LNCaP clone FGC (cell line): Measurements from ENCODE around the gene KDF1.

Experiments used
- DNase-seq: peaks from one replicate; pipeline ENCODE4 v3.0.0-alpha.2; 2011; ENCODE audit warnings: low read depth
- H3K4me3 ChIP-seq: 2 replicates; pipeline ENCODE4 v1.5.1; 2011; ENCODE audit warnings: mild to moderate bottlenecking, low read depth, low read length, control low read depth
- TF ChIP-seq, protein P1 (sequence below): IDR thresholded peaks from 2 replicates; pipeline ENCODE4 v1.5.1; 2012; ENCODE audit warnings: mild to moderate bottlenecking; ENCODE audit not compliant: control insufficient read depth, insufficient read depth; ENCODE audit errors: extremely low read depth

KDF1 gene

DNA sequence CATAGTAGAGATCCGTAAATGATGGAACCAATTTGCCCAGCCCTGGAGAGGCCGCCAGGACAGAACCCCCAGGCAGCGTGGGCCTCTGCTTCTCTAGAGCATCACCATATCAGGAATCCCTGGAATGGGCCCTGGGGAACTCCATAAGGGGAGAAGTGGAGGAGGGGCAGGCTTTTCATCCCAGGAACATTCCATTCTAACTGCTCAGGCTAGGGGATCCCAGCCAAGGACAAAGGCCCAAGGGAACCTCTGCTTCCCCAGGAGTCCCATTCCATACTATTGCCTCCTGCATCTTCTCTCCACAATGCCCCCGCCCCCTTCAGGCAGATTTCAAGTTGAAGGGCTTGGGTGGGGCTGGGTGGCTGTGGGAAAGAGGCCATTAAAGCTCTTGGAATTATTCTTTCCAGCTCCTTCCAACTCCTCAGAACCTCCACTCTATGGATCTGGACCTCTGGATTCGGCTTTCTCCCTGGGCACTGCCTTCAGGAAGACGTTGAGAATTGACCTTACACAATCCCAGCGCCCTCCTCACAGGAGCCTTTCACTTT lies 39.2 kb upstream of the KDF1 start:
- no peak for DNase-seq
- H3K4me3 ChIP-seq, result no peak overlapping the region
- TF ChIP-seq, protein P1, sequence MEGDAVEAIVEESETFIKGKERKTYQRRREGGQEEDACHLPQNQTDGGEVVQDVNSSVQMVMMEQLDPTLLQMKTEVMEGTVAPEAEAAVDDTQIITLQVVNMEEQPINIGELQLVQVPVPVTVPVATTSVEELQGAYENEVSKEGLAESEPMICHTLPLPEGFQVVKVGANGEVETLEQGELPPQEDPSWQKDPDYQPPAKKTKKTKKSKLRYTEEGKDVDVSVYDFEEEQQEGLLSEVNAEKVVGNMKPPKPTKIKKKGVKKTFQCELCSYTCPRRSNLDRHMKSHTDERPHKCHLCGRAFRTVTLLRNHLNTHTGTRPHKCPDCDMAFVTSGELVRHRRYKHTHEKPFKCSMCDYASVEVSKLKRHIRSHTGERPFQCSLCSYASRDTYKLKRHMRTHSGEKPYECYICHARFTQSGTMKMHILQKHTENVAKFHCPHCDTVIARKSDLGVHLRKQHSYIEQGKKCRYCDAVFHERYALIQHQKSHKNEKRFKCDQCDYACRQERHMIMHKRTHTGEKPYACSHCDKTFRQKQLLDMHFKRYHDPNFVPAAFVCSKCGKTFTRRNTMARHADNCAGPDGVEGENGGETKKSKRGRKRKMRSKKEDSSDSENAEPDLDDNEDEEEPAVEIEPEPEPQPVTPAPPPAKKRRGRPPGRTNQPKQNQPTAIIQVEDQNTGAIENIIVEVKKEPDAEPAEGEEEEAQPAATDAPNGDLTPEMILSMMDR, result no peak

DNA sequence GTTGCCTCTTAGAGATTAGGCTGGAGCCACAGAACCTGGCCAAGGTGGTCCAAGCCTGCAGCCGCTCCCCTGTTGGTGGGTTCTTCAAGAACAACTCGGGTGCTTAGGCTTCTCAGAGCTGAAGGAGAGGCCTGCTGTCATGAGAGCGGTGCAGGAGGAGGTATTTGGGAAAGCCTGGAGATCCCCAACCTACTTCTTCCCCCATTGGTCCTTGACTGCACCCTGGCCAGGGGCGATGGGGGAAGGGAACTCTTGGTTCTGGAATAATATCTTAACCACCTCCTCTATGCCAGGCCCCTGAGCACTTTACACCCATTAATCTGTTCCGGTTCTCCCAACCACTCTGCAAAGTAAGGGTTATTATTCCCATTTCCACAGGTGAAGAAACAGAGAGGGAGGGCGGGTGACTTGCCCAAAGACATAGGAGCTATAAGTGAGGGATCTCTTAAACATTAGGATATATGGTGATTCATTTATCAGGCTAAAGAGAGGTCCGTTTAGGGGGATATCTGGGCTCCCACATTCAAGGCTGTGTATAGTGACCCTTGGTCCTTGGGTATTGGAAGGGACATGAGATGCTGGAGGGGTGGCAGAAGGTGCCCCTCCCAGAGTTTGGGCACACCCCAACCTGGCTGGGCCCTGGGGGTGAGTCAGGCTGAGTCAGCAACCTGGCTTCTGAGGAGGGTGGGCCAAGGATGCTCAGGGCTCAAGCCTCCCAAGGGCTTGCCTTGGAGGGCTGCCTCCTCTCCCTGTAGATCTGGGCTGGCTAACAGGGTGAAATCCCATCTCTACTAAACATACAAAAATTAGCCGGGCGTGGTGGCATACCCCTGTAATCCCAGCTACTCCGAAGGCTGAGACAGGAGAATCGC lies 38.4 kb upstream of the KDF1 start:
- TF ChIP-seq, protein P1, result no peak
- no peak for DNase-seq
- no peak overlapping the region for H3K4me3 ChIP-seq

DNA sequence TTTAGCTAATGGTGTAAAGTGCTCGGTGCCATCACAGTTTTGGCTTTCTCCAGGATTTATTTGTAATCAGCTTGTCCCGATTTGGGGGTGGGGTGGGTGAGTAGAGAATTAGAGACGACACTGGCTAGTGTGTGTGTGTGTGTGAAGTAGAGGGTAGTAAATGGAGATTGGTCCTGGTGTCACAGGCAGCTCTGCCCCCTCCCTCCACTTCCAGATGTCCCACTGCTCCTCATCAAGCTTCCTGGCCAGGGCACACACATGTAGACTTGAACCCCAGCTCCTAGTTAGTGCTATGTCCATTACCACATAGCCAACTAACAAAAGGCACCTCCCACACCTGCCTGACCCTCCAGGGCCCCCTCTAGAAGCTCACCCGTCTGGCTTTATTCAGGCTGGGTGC lies 36.4 kb upstream of the KDF1 start:
- no peak for DNase-seq
- no peak overlapping the region for H3K4me3 ChIP-seq
- TF ChIP-seq, protein P1, result no peak

DNA sequence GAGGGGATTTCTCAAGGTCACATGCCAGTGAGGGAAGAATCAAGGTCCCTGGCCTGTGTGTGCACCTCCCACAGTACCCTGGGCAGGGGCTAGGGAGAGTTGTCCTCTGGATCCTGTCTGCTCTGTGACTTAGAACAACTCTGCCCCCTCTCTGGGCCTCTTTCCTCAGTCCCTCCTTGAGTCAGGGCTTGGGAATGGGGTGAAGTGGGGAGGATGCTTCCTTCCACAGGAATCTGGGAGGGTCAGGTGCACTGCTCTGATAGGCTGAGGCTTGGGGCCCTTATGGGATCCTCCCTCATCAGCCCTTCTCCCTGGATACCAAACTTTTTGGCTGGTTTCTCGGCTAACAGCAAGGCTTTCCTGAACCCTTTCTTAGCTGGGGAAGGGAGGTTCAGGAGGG lies 35.8 kb upstream of the KDF1 start:
- no peak overlapping the region for H3K4me3 ChIP-seq
- no peak for DNase-seq
- TF ChIP-seq, protein P1, result no peak

DNA sequence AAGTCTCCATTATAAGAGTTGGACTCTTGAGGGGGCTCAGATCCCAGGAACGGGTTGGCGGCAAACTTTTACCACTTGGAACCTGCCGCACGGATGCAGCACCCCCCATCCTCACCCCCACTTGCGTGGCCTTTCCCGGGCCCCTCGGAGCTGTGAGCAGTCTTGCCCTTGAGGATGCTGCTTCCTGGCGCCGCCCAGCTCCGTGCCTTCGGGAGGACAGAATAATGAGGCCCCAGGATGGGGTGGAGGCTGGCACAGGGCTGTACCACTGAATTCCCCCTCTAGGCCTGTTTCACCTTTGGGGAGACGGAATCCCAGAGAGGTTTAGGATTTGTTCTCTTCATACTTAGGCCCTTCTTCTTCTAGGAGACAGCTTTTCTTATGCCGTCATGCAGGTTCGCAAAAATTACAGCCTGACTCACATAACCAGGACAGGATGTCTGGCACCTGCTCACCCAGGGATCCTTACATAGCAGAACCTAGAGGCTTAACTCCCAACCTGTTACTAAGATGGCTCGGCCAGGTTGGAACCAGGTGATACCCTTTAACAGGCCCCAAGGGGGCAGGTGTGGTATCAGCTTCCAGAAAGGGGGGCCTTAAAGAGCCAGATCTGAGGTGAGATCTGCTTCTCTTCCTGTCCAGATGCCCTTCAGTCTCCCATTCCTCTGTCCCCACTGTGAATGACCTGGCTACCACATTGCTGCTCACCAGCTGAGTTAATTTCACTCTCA lies 34.7 kb upstream of the KDF1 start:
- TF ChIP-seq, protein P1, result no peak
- DNase-seq, result no peak
- peak overlapping the region; percentile 59 for H3K4me3 ChIP-seq

DNA sequence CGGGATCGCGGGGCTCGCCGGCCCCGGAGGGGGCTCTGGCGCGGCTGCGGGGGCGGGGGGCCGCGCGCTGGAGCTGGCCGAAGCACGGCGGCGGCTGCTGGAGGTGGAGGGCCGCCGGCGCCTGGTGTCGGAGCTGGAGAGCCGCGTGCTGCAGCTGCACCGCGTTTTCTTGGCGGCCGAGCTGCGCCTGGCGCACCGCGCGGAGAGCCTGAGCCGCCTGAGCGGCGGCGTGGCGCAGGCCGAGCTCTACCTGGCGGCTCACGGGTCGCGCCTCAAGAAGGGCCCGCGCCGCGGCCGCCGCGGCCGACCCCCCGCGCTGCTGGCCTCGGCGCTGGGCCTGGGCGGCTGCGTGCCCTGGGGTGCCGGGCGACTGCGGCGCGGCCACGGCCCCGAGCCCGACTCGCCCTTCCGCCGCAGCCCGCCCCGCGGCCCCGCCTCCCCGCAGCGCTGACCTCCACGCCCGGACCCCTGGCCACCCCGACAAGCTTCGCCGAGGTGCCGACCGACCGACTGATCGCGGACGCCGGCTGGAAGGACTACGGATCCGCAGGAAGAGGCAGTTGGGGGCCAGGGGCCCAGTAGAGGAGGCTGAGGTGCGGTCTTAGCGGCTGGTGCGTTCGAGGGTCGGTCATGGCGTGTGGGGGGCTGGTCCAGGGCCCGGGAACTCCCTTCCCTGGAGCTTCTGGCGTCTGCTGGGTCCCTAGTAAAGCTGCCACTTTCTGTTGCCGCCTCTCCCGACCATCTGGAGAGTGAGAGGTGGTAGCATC lies 33.9 kb upstream of the KDF1 start:
- no peak for DNase-seq
- H3K4me3 ChIP-seq, result peak overlapping the region; percentile 59
- TF ChIP-seq, protein P1, result no peak
